Activated CD4-positive, alpha-beta memory T cell treated with anti-CD3 and anti-CD28 coated beads, Interleukin-2, amount 10 ng/mL, durations not matched to agents 7 days and 5 days (primary cell): ENCODE data around the gene ZNF646. TPM values are rescaled to one million over a fixed set of nuclear protein-coding genes. Genes with fewer than 3 reads are reported as not detected.
A peak's percentile ranks its signal among the peaks of the same experiment; 100 is the strongest.

Experiments
- CTCF ChIA-PET: fragments of 350-600 bp; sonication (Branson Sonifier 250); formaldehyde crosslinking; loops from one replicate; lab custom pipeline; 2021; ENCODE audit warnings: antibody characterized with exemption, inconsistent platforms; lab: Charles Lee
- POLR2A ChIA-PET: fragments of 350-600 bp; sonication (Branson Sonifier 250); formaldehyde crosslinking; loops from one replicate; lab custom pipeline; 2021; ENCODE audit warnings: antibody characterized with exemption; lab: Charles Lee
- DNase-seq: peaks from one replicate; pipeline ENCODE4 v3.0.0-alpha.2; 2020
- H3K27ac Mint-ChIP-seq: one replicate; pipeline ENCODE4 v1.8.0; 2021; ENCODE audit warnings: mild to moderate bottlenecking, mixed read lengths
- H3K27me3 Mint-ChIP-seq: one replicate; pipeline ENCODE4 v1.8.0; 2021; ENCODE audit warnings: mixed read lengths
- H3K36me3 Mint-ChIP-seq: one replicate; pipeline ENCODE4 v1.8.0; 2021; ENCODE audit warnings: low read depth, mixed read lengths
- H3K4me1 Mint-ChIP-seq: one replicate; pipeline ENCODE4 v1.8.0; 2021; ENCODE audit warnings: mixed read lengths
- H3K4me3 Mint-ChIP-seq: one replicate; pipeline ENCODE4 v1.8.0; 2021; ENCODE audit warnings: mild to moderate bottlenecking, mixed read lengths
- H3K9me3 Mint-ChIP-seq: one replicate; pipeline ENCODE4 v1.8.0; 2021; ENCODE audit warnings: mixed read lengths
- total RNA-seq, 2 experiments: library from RNA; stranded (reverse); gene quantifications; one replicate each; pipeline ENCODE4 v1.2.3, GENCODE V29; 2021

The ZNF646 gene
- 10 to 100 TPM; 31.9 to 32.1 TPM for total RNA-seq

- no peaks in the 10 kb centered on the region for H3K9me3 Mint-ChIP-seq
- no peaks in the 10 kb centered on the region for H3K27me3 Mint-ChIP-seq
- H3K27ac Mint-ChIP-seq = peak within 1 kb of the TSS; percentile 94
- peak; percentile 99 for DNase-seq
- ChIA-PET POLR2A (interaction anchor here (0.8 to 3.5 kb wide), 34 partner anchors 10 to 800 kb away, joined by 3 to 43 read pairs (median 6); partner anchors contain the start of genes ARMC5, FUS, HSD3B7 and KAT8), CTCF (interaction anchor here (0.6 to 2.7 kb wide), 14 partner anchors 9 to 795 kb away, joined by 3 to 18 read pairs (median 4); partner anchors contain the start of genes KAT8, VKORC1 and ZNF843)
- H3K4me3 Mint-ChIP-seq = peak within 1 kb of the TSS; percentile 97
- H3K4me1 Mint-ChIP-seq = peaks cover 39% of the 10 kb centered on the region
- peaks cover 45% of the 10 kb centered on the region for H3K36me3 Mint-ChIP-seq
Measured at GRCh38 chr16:31073970-31074813, at the start of gene ZNF646, which contains the start of gene ZNF668. TSS of gene ZNF646 (plus strand) at chr16:31074422. CDS start at chr16:31076325, 1,903 bp downstream. TSS of gene ZNF668 (minus strand) at chr16:31074240. CDS start at chr16:31064459, 9,781 bp downstream.

- CTCF ChIA-PET = no interaction called here
- H3K36me3 Mint-ChIP-seq = no peaks in the 10 kb centered on the region
- no peak overlapping the region for H3K4me3 Mint-ChIP-seq
- peaks cover 9% of the 10 kb centered on the region for H3K4me1 Mint-ChIP-seq
- H3K9me3 Mint-ChIP-seq = no peaks in the 10 kb centered on the region
- no peak overlapping the region for H3K27ac Mint-ChIP-seq
- no peak for DNase-seq
- POLR2A ChIA-PET = interaction anchor here (0.9 kb wide), 1 partner anchor 49 kb away, joined by 3 read pairs; the partner anchor contains the start of genes ZNF646 and ZNF668
- H3K27me3 Mint-ChIP-seq = no peaks in the 10 kb centered on the region
Measured at GRCh38 chr16:31025339-31025738, 48.9 kb upstream of the ZNF646 start.

- POLR2A ChIA-PET = interaction anchor here (2.3 kb wide), 1 partner anchor 45 kb away, joined by 8 read pairs; the partner anchor contains the start of genes ZNF646 and ZNF668
- Mint-ChIP-seq H3K36me3 (peaks cover 10% of the 10 kb centered on the region), H3K4me3 (no peak overlapping the region), H3K4me1 (peaks cover 19% of the 10 kb centered on the region), H3K9me3 (no peaks in the 10 kb centered on the region), H3K27ac (no peak overlapping the region), H3K27me3 (no peaks in the 10 kb centered on the region)
- no peak for DNase-seq
- CTCF ChIA-PET = no interaction called here
Measured at GRCh38 chr16:31029272-31029671, 45.0 kb upstream of the ZNF646 start.

- Mint-ChIP-seq H3K4me3 (no peak overlapping the region), H3K27me3 (no peaks in the 10 kb centered on the region), H3K27ac (no peak overlapping the region), H3K4me1 (peaks cover 26% of the 10 kb centered on the region), H3K9me3 (no peaks in the 10 kb centered on the region), H3K36me3 (peaks cover 24% of the 10 kb centered on the region)
- CTCF ChIA-PET = interaction anchor here (1.8 kb wide), 2 partner anchors 34 to 46 kb away, joined by 4 to 7 read pairs; partner anchors contain the start of gene HSD3B7
- DNase-seq = no peak
- POLR2A ChIA-PET = interaction anchor here (2.3 kb wide), 1 partner anchor 43 kb away, joined by 8 read pairs; the partner anchor contains the start of genes ZNF646 and ZNF668
Measured at GRCh38 chr16:31031276-31031675, 42.9 kb upstream of the ZNF646 start.

- Mint-ChIP-seq H3K9me3 (no peaks in the 10 kb centered on the region), H3K4me3 (peak within 1 kb of the TSS; percentile 86), H3K36me3 (peaks cover 31% of the 10 kb centered on the region), H3K4me1 (peaks cover 28% of the 10 kb centered on the region), H3K27me3 (no peaks in the 10 kb centered on the region), H3K27ac (peak within 1 kb of the TSS; percentile 79)
- ChIA-PET POLR2A (interaction anchor here (0.7 to 4.6 kb wide), 7 partner anchors 26 to 147 kb away, joined by 3 to 29 read pairs (median 4); partner anchors contain the start of genes FUS, KAT8, VKORC1 and ZNF646), CTCF (interaction anchor here (0.8 to 1.8 kb wide), 3 partner anchors 36 to 109 kb away, joined by 3 to 4 read pairs (median 3); no protein-coding TSS in a partner anchor)
- peak; percentile 98 for DNase-seq
Measured at GRCh38 chr16:31032736-31033708, 41.2 kb upstream of the ZNF646 start, which contains the start of gene STX4. TSS of gene STX4 (plus strand) at chr16:31033558. CDS start at chr16:31033806, 248 bp downstream.

- POLR2A ChIA-PET = interaction anchor here (0.7 to 4.6 kb wide), 7 partner anchors 26 to 146 kb away, joined by 3 to 29 read pairs (median 4); partner anchors contain the start of genes FUS, KAT8, VKORC1 and ZNF646
- CTCF ChIA-PET = interaction anchor here (0.8 to 1.8 kb wide), 3 partner anchors 48 to 108 kb away, joined by 3 read pairs; no protein-coding TSS in a partner anchor
- DNase-seq = peak; percentile 91
- Mint-ChIP-seq H3K9me3 (no peaks in the 10 kb centered on the region), H3K4me3 (peak overlapping the region; percentile 86), H3K4me1 (peaks cover 28% of the 10 kb centered on the region), H3K27me3 (no peaks in the 10 kb centered on the region), H3K36me3 (peaks cover 39% of the 10 kb centered on the region), H3K27ac (peak overlapping the region; percentile 79)
Measured at GRCh38 chr16:31033709-31034492, 40.3 kb upstream of the ZNF646 start.

- Mint-ChIP-seq H3K27ac (no peak overlapping the region), H3K4me3 (no peak overlapping the region), H3K4me1 (peaks cover 26% of the 10 kb centered on the region), H3K27me3 (no peaks in the 10 kb centered on the region), H3K36me3 (peaks cover 47% of the 10 kb centered on the region), H3K9me3 (no peaks in the 10 kb centered on the region)
- ChIA-PET POLR2A (interaction anchor here (1.0 to 4.6 kb wide), 2 partner anchors 10 to 36 kb away, joined by 3 to 29 read pairs; partner anchors contain the start of genes ZNF646 and ZNF668), CTCF (no interaction called here)
- no peak for DNase-seq
Measured at GRCh38 chr16:31036691-31037090, 37.5 kb upstream of the ZNF646 start.

GRCh38 chr16:31038993-31039392 lies 35.2 kb upstream of the ZNF646 start:
- H3K4me1 Mint-ChIP-seq = peaks cover 11% of the 10 kb centered on the region
- no peaks in the 10 kb centered on the region for H3K27me3 Mint-ChIP-seq
- no peaks in the 10 kb centered on the region for H3K9me3 Mint-ChIP-seq
- POLR2A ChIA-PET = no interaction called here
- H3K36me3 Mint-ChIP-seq = peaks cover 44% of the 10 kb centered on the region
- no peak overlapping the region for H3K4me3 Mint-ChIP-seq
- no peak for DNase-seq
- CTCF ChIA-PET = interaction anchor here (1.8 kb wide), 1 partner anchor 103 kb away, joined by 3 read pairs; no protein-coding TSS in a partner anchor
- H3K27ac Mint-ChIP-seq = peak overlapping the region; percentile 44

GRCh38 chr16:31042866-31043265 lies 31.4 kb upstream of the ZNF646 start:
- no peaks in the 10 kb centered on the region for H3K4me1 Mint-ChIP-seq
- no peak overlapping the region for H3K4me3 Mint-ChIP-seq
- no peaks in the 10 kb centered on the region for H3K27me3 Mint-ChIP-seq
- ChIA-PET POLR2A (no interaction called here), CTCF (interaction anchor here (1.5 kb wide), 1 partner anchor 53 kb away, joined by 3 read pairs; no protein-coding TSS in a partner anchor)
- H3K36me3 Mint-ChIP-seq = peaks cover 21% of the 10 kb centered on the region
- no peaks in the 10 kb centered on the region for H3K9me3 Mint-ChIP-seq
- H3K27ac Mint-ChIP-seq = no peak overlapping the region
- DNase-seq = no peak

GRCh38 chr16:31043352-31043751 lies 30.9 kb upstream of the ZNF646 start:
- no peaks in the 10 kb centered on the region for H3K9me3 Mint-ChIP-seq

GRCh38 chr16:31043898-31044481 lies 30.2 kb upstream of the ZNF646 start:
- Mint-ChIP-seq H3K27ac (no peak overlapping the region), H3K27me3 (no peaks in the 10 kb centered on the region), H3K4me1 (no peaks in the 10 kb centered on the region), H3K9me3 (no peaks in the 10 kb centered on the region), H3K4me3 (no peak overlapping the region), H3K36me3 (peaks cover 12% of the 10 kb centered on the region)
- POLR2A ChIA-PET = interaction anchor here (0.5 kb wide), 1 partner anchor 361 kb away, joined by 3 read pairs; no protein-coding TSS in a partner anchor
- CTCF ChIA-PET = no interaction called here
- no peak for DNase-seq

More at GRCh38 chr16:31043352-31043751, 30.9 kb upstream of the ZNF646 start:
- POLR2A ChIA-PET = interaction anchor here (0.5 kb wide), 1 partner anchor 360 kb away, joined by 3 read pairs; no protein-coding TSS in a partner anchor
- peaks cover 18% of the 10 kb centered on the region for H3K36me3 Mint-ChIP-seq
- CTCF ChIA-PET = no interaction called here
- no peak overlapping the region for H3K4me3 Mint-ChIP-seq
- no peaks in the 10 kb centered on the region for H3K27me3 Mint-ChIP-seq
- DNase-seq = no peak
- H3K27ac Mint-ChIP-seq = no peak overlapping the region
- H3K4me1 Mint-ChIP-seq = no peaks in the 10 kb centered on the region
